Measurements from ENCODE around the gene HIF1A. TPM values are rescaled to one million over a fixed set of nuclear protein-coding genes. Genes with fewer than 3 reads are reported as not detected.

HIF1A gene
- total RNA-seq, 1 donor from 2014 or later = 660 TPM

GRCh38 chr14:61797309-61797708, 102.0 kb downstream of the HIF1A start:
- no peak for TF ChIP-seq CTCF (IDR thresholded peaks at IDR 0.05)
- no peak overlapping the region for H3K27ac Mint-ChIP-seq (ENCODE audit: unreplicated experiment)
- no peak for DNase-seq (ENCODE audit: low spot score)
- H3K27me3 Mint-ChIP-seq (ENCODE audit: low read depth) = no peaks in the 10 kb centered on the region
- no peak overlapping the region for H3K4me3 Mint-ChIP-seq (ENCODE audit: unreplicated experiment)
- H3K4me1 Mint-ChIP-seq (ENCODE audit: low read depth) = no peaks in the 10 kb centered on the region
- no peaks in the 10 kb centered on the region for H3K9me3 Mint-ChIP-seq (ENCODE audit: low read depth)
- H3K36me3 Mint-ChIP-seq (ENCODE audit: low read depth) = peaks cover 12% of the 10 kb centered on the region

Other genes with a start within 250 kb of the HIF1A start
- gene SNAPC1, start 66.9 kb downstream of the HIF1A start, total RNA-seq = 7.9 to 9.9 TPM (median 8.6 TPM) in 3 replicates
- gene SYT16, start 117.2 kb downstream of the HIF1A start, total RNA-seq = 24.0 to 35.6 TPM (median 34.8 TPM) in 3 replicates

Data from chondrocyte (in vitro differentiated cells).